Glutamatergic neuron (in vitro differentiated cells): ENCODE data around the gene CFAP299. TPM values are rescaled to one million over a fixed set of nuclear protein-coding genes. Genes with fewer than 3 reads are reported as not detected.

Experiments used
- DNase-seq: peaks from one replicate; pipeline ENCODE4 v3.0.0; 2022
- H3K27ac Mint-ChIP-seq: one replicate; pipeline ENCODE4 v1.8.0; 2020; ENCODE audit warnings: mild to moderate bottlenecking, mixed read lengths, inconsistent platforms; ENCODE audit not compliant: unreplicated experiment
- H3K27me3 Mint-ChIP-seq: one replicate; pipeline ENCODE4 v1.8.0; 2020; ENCODE audit warnings: mild to moderate bottlenecking, moderate library complexity, mixed read lengths, inconsistent platforms; ENCODE audit not compliant: unreplicated experiment
- H3K36me3 Mint-ChIP-seq: one replicate; pipeline ENCODE4 v1.8.0; 2020; ENCODE audit warnings: mild to moderate bottlenecking, mixed read lengths, inconsistent platforms; ENCODE audit not compliant: unreplicated experiment
- H3K4me1 Mint-ChIP-seq: one replicate; pipeline ENCODE4 v1.8.0; 2020; ENCODE audit warnings: mild to moderate bottlenecking, low read depth, mixed read lengths, inconsistent platforms; ENCODE audit not compliant: unreplicated experiment
- H3K4me3 Mint-ChIP-seq: one replicate; pipeline ENCODE4 v1.8.0; 2020; ENCODE audit warnings: mild to moderate bottlenecking, mixed read lengths, inconsistent platforms; ENCODE audit not compliant: unreplicated experiment
- H3K9me3 Mint-ChIP-seq: one replicate; pipeline ENCODE4 v1.8.0; 2020; ENCODE audit warnings: mild to moderate bottlenecking, moderate library complexity, mixed read lengths, inconsistent platforms; ENCODE audit not compliant: unreplicated experiment
- CTCF ChIP-seq: fragments of 200-600 bp; sonication (generic); IDR thresholded peaks from one replicate; pipeline ENCODE4 v1.5.0; 2021; ENCODE audit not compliant: partially characterized antibody, unreplicated experiment
- total RNA-seq: library from RNA; stranded (reverse); fragmentation: NEBNext Ultra II Directional; extraction: Animal tissue kit (Norgen Biotek cat#: 25700); gene quantifications from one replicate; pipeline ENCODE4 v1.2.1, GENCODE V29; 2021; ENCODE audit not compliant: unreplicated experiment

CFAP299 gene
- total RNA-seq, 1 donor from 2014 or later: not detected

GRCh38 chr4:80393246-80393969, 57.9 kb downstream of the CFAP299 start:
- TF ChIP-seq CTCF: no peak
- Mint-ChIP-seq H3K36me3 (no peaks in the 10 kb centered on the region), H3K27ac (no peak overlapping the region), H3K27me3 (no peaks in the 10 kb centered on the region), H3K9me3 (no peaks in the 10 kb centered on the region), H3K4me1 (no peaks in the 10 kb centered on the region), H3K4me3 (no peak overlapping the region)
- DNase-seq: no peak

GRCh38 chr4:80393970-80394250, 58.4 kb downstream of the CFAP299 start:
- no peaks in the 10 kb centered on the region for H3K9me3 Mint-ChIP-seq
- no peak for TF ChIP-seq CTCF
- no peaks in the 10 kb centered on the region for H3K4me1 Mint-ChIP-seq
- H3K27ac Mint-ChIP-seq: no peak overlapping the region
- no peak for DNase-seq
- no peaks in the 10 kb centered on the region for H3K27me3 Mint-ChIP-seq
- H3K36me3 Mint-ChIP-seq: no peaks in the 10 kb centered on the region
- no peak overlapping the region for H3K4me3 Mint-ChIP-seq

GRCh38 chr4:80407246-80407645, 71.7 kb downstream of the CFAP299 start:
- no peak for TF ChIP-seq CTCF
- Mint-ChIP-seq H3K27ac (no peak overlapping the region), H3K27me3 (no peaks in the 10 kb centered on the region), H3K9me3 (no peaks in the 10 kb centered on the region), H3K36me3 (peaks cover 3% of the 10 kb centered on the region), H3K4me1 (no peaks in the 10 kb centered on the region), H3K4me3 (no peak overlapping the region)
- no peak for DNase-seq

GRCh38 chr4:80409809-80410208, 74.3 kb downstream of the CFAP299 start:
- DNase-seq: no peak
- no peaks in the 10 kb centered on the region for H3K9me3 Mint-ChIP-seq
- no peak for TF ChIP-seq CTCF
- H3K4me1 Mint-ChIP-seq: no peaks in the 10 kb centered on the region
- no peaks in the 10 kb centered on the region for H3K36me3 Mint-ChIP-seq
- no peak overlapping the region for H3K4me3 Mint-ChIP-seq
- H3K27me3 Mint-ChIP-seq: no peaks in the 10 kb centered on the region
- no peak overlapping the region for H3K27ac Mint-ChIP-seq

GRCh38 chr4:80412322-80412721, 76.8 kb downstream of the CFAP299 start:
- no peak for DNase-seq
- H3K9me3 Mint-ChIP-seq: no peaks in the 10 kb centered on the region
- no peaks in the 10 kb centered on the region for H3K36me3 Mint-ChIP-seq
- no peak overlapping the region for H3K4me3 Mint-ChIP-seq
- H3K27ac Mint-ChIP-seq: no peak overlapping the region
- no peak for TF ChIP-seq CTCF
- no peaks in the 10 kb centered on the region for H3K4me1 Mint-ChIP-seq
- H3K27me3 Mint-ChIP-seq: no peaks in the 10 kb centered on the region
